ENCODE results near the gene SH3GLB2.

GRCh38 chr9:129077236-129077635, 49.1 kb upstream of the SH3GLB2 start:
- TF ChIP-seq, protein P1, sequence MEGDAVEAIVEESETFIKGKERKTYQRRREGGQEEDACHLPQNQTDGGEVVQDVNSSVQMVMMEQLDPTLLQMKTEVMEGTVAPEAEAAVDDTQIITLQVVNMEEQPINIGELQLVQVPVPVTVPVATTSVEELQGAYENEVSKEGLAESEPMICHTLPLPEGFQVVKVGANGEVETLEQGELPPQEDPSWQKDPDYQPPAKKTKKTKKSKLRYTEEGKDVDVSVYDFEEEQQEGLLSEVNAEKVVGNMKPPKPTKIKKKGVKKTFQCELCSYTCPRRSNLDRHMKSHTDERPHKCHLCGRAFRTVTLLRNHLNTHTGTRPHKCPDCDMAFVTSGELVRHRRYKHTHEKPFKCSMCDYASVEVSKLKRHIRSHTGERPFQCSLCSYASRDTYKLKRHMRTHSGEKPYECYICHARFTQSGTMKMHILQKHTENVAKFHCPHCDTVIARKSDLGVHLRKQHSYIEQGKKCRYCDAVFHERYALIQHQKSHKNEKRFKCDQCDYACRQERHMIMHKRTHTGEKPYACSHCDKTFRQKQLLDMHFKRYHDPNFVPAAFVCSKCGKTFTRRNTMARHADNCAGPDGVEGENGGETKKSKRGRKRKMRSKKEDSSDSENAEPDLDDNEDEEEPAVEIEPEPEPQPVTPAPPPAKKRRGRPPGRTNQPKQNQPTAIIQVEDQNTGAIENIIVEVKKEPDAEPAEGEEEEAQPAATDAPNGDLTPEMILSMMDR (IDR thresholded peaks at IDR 0.05) = no peak
- no peak for TF ChIP-seq POLR2A (IDR thresholded peaks at IDR 0.05)
